ENCODE data around the gene EXD3. TPM values are rescaled to one million over a fixed set of nuclear protein-coding genes. Genes with fewer than 3 reads are reported as not detected.

EXD3 gene
- total and polyA plus RNA-seq, 2 donors (not counting 1 experiment from before 2014, with no cell fraction given) = 2.6 to 13.0 TPM

- Histone ChIP-seq H4K20me1 (ENCODE audit: control insufficient read depth, extremely low read depth, insufficient read depth, low read length) (no peaks in the 10 kb centered on the region), H3K27me3 (ENCODE audit: control insufficient read depth, insufficient read depth, low read length) (no peaks in the 10 kb centered on the region), H3K4me1 (ENCODE audit: control insufficient read depth, extremely low read depth, insufficient read depth, low read length) (peaks cover 8% of the 10 kb centered on the region), H3K79me2 (ENCODE audit: control insufficient read depth, insufficient read depth, low read length) (peaks cover 2% of the 10 kb centered on the region), H2AFZ (ENCODE audit: low read length) (no peak overlapping the region), H3K27ac (ENCODE audit: insufficient read depth, low read length) (no peak overlapping the region), H3K9ac (ENCODE audit: insufficient read depth, low read length) (no peak overlapping the region), H3K36me3 (ENCODE audit: control insufficient read depth, insufficient read depth, low read length) (no peaks in the 10 kb centered on the region), H3K9me3 (ENCODE audit: control insufficient read depth, insufficient read depth, low read depth, low read length) (no peaks in the 10 kb centered on the region), H3K4me2 (ENCODE audit: extremely low read depth, insufficient read depth, low read length) (peak overlapping the region; percentile 40), H3K4me3 (replicated peaks in 1 of 4; ENCODE audit: control extremely low read depth in 1 of 4, insufficient read depth in 1 of 4, low read depth in 3 of 4, low read length in 4 of 4) (peak overlapping the region in 2 of 4 experiments; percentile 41 to 85)
- no peak for TF ChIP-seq CTCF (conservative IDR thresholded peaks at IDR 0.05 in 1 of 2, IDR thresholded peaks at IDR 0.05 in 1 of 2; ENCODE audit: low read depth in 1 of 2, low read length in 2 of 2)
- TF ChIP-seq EZH2 (IDR thresholded peaks at IDR 0.05; ENCODE audit: low read length, missing control alignments) = no peak
- DNase-seq (ENCODE audit: low read depth in 2 of 2) = no peak
Observed at GRCh38 chr9:137423514-137424291, 741 bp upstream of the EXD3 start.

GRCh38 chr9:137421838-137422603 lies 941 bp downstream of the EXD3 start:
- peaks cover 2% of the 10 kb centered on the region for H3K79me2 ChIP-seq (ENCODE audit: control insufficient read depth, insufficient read depth, low read length)
- H2AFZ ChIP-seq (ENCODE audit: low read length) = peak overlapping the region; percentile 87
- no peaks in the 10 kb centered on the region for H3K9me3 ChIP-seq (ENCODE audit: control insufficient read depth, insufficient read depth, low read depth, low read length)
- H3K4me3 ChIP-seq (replicated peaks in 1 of 4; ENCODE audit: control extremely low read depth in 1 of 4, insufficient read depth in 1 of 4, low read depth in 3 of 4, low read length in 4 of 4) = peak overlapping the region; percentile 85 to 90 (median 86)
- TF ChIP-seq EZH2 (IDR thresholded peaks at IDR 0.05; ENCODE audit: low read length, missing control alignments) = no peak
- no peak for TF ChIP-seq CTCF (conservative IDR thresholded peaks at IDR 0.05 in 1 of 2, IDR thresholded peaks at IDR 0.05 in 1 of 2; ENCODE audit: low read depth in 1 of 2, low read length in 2 of 2)
- H3K4me1 ChIP-seq (ENCODE audit: control insufficient read depth, extremely low read depth, insufficient read depth, low read length) = peaks cover 8% of the 10 kb centered on the region
- no peaks in the 10 kb centered on the region for H3K36me3 ChIP-seq (ENCODE audit: control insufficient read depth, insufficient read depth, low read length)
- peak overlapping the region; percentile 89 for H3K4me2 ChIP-seq (ENCODE audit: extremely low read depth, insufficient read depth, low read length)
- DNase-seq (ENCODE audit: low read depth in 2 of 2) = no peak
- H4K20me1 ChIP-seq (ENCODE audit: control insufficient read depth, extremely low read depth, insufficient read depth, low read length) = no peaks in the 10 kb centered on the region
- H3K27ac ChIP-seq (ENCODE audit: insufficient read depth, low read length) = peak overlapping the region; percentile 54
- peak overlapping the region; percentile 76 for H3K9ac ChIP-seq (ENCODE audit: insufficient read depth, low read length)
- H3K27me3 ChIP-seq (ENCODE audit: control insufficient read depth, insufficient read depth, low read length) = no peaks in the 10 kb centered on the region
